ENCODE data around the gene PLB1. TPM values are rescaled to one million over a fixed set of nuclear protein-coding genes. Genes with fewer than 3 reads are reported as not detected.

Gene PLB1
- total and polyA plus RNA-seq, 4 experiments from 2014 or later: 0.38 to 0.91 (median 0.82) TPM

- intact Hi-C loops (cut with micrococcal nuclease): no loop called here
- Mint-ChIP-seq H3K27ac (no peak overlapping the region), H3K4me3 (no peak overlapping the region), H3K27me3 (no peaks in the 10 kb centered on the region), H3K4me1 (peaks cover 6 to 19% (median 16%) of the 10 kb centered on the region in 4 donors), H3K36me3 (no peaks in the 10 kb centered on the region), H3K9me3 (no peaks in the 10 kb centered on the region)
- Histone ChIP-seq H3K4me3 (ENCODE audit: low read length in 2 of 2) (no peak overlapping the region), H3K4me1 (ENCODE audit: insufficient read depth, low read length) (peaks cover 16% of the 10 kb centered on the region), H3K9me3 (ENCODE audit: control insufficient read depth in 1 of 2, low read length in 2 of 2) (no peaks in the 10 kb centered on the region), H3K27ac (ENCODE audit: low read depth, low read length) (no peak overlapping the region), H3K27me3 (ENCODE audit: insufficient read depth, low read length) (no peaks in the 10 kb centered on the region), H3K36me3 (ENCODE audit: insufficient read depth, low read length) (no peaks in the 10 kb centered on the region)
- CTCF ChIA-PET (ENCODE audit: partially characterized antibody): interaction anchor here (1.0 to 1.1 kb wide), 3 partner anchors 9 to 20 kb away, joined by 3 to 4 read pairs (median 3); no protein-coding TSS in a partner anchor
- POLR2A ChIA-PET (ENCODE audit: partially characterized antibody): no interaction called here
- no peak for DNase-seq
Observed at GRCh38 chr2:28601616-28602015, 105.8 kb downstream of the PLB1 start.

- Histone ChIP-seq H3K36me3 (ENCODE audit: insufficient read depth, low read length) (no peaks in the 10 kb centered on the region), H3K9me3 (ENCODE audit: control insufficient read depth in 1 of 2, low read length in 2 of 2) (no peaks in the 10 kb centered on the region), H3K27ac (ENCODE audit: low read depth, low read length) (no peak overlapping the region), H3K4me1 (ENCODE audit: insufficient read depth, low read length) (peaks cover 16% of the 10 kb centered on the region), H3K27me3 (ENCODE audit: insufficient read depth, low read length) (no peaks in the 10 kb centered on the region), H3K4me3 (ENCODE audit: low read length in 2 of 2) (no peak overlapping the region)
- no peak for DNase-seq
- no peak overlapping the region for H3K4me3 Mint-ChIP-seq
- ChIA-PET POLR2A (ENCODE audit: partially characterized antibody) (no interaction called here), CTCF (ENCODE audit: partially characterized antibody) (interaction anchor here (1.0 to 1.1 kb wide), 3 partner anchors 9 to 19 kb away, joined by 3 to 4 read pairs (median 3); no protein-coding TSS in a partner anchor)
- intact Hi-C loops (cut with micrococcal nuclease): no loop called here
- H3K27me3 Mint-ChIP-seq: no peaks in the 10 kb centered on the region
- H3K27ac Mint-ChIP-seq: peak overlapping the region in 2 of 7 donors; percentile 79 to 80
- peaks cover 6 to 19% (median 16%) of the 10 kb centered on the region in 4 donors for H3K4me1 Mint-ChIP-seq
- no peaks in the 10 kb centered on the region for H3K9me3 Mint-ChIP-seq
- no peaks in the 10 kb centered on the region for H3K36me3 Mint-ChIP-seq
Observed at GRCh38 chr2:28602136-28602660, 106.3 kb downstream of the PLB1 start.

GRCh38 chr2:28602751-28603639 is 107.1 kb downstream of the PLB1 start:
- Histone ChIP-seq H3K4me3 (ENCODE audit: low read length in 2 of 2) (no peak overlapping the region), H3K36me3 (ENCODE audit: insufficient read depth, low read length) (no peaks in the 10 kb centered on the region), H3K4me1 (ENCODE audit: insufficient read depth, low read length) (peaks cover 16% of the 10 kb centered on the region), H3K9me3 (ENCODE audit: control insufficient read depth in 1 of 2, low read length in 2 of 2) (no peaks in the 10 kb centered on the region), H3K27me3 (ENCODE audit: insufficient read depth, low read length) (no peaks in the 10 kb centered on the region), H3K27ac (ENCODE audit: low read depth, low read length) (no peak overlapping the region)
- POLR2A ChIA-PET (ENCODE audit: partially characterized antibody): interaction anchor here (1.0 to 2.0 kb wide), 3 partner anchors 8 to 148 kb away, joined by 5 to 10 read pairs (median 8); partner anchors contain the start of gene PPP1CB
- H3K27ac Mint-ChIP-seq: peak overlapping the region; percentile 39 to 91 (median 74)
- no peaks in the 10 kb centered on the region for H3K27me3 Mint-ChIP-seq
- CTCF ChIA-PET (ENCODE audit: partially characterized antibody): interaction anchor here (1.0 to 2.5 kb wide), 3 partner anchors 8 to 150 kb away, joined by 3 to 19 read pairs (median 4); no protein-coding TSS in a partner anchor
- H3K9me3 Mint-ChIP-seq: no peaks in the 10 kb centered on the region
- intact Hi-C loops (cut with micrococcal nuclease): no loop called here
- DNase-seq: no peak
- H3K4me1 Mint-ChIP-seq: peaks cover 6 to 19% (median 16%) of the 10 kb centered on the region in 4 donors
- H3K36me3 Mint-ChIP-seq: no peaks in the 10 kb centered on the region
- H3K4me3 Mint-ChIP-seq: no peak overlapping the region

- H3K36me3 ChIP-seq (ENCODE audit: insufficient read depth, low read length): no peaks in the 10 kb centered on the region
- DNase-seq: no peak
- H3K27me3 ChIP-seq (ENCODE audit: insufficient read depth, low read length): no peaks in the 10 kb centered on the region
- ChIA-PET CTCF (ENCODE audit: partially characterized antibody) (interaction anchor here (0.9 to 2.5 kb wide), 2 partner anchors 9 to 15 kb away, joined by 3 to 19 read pairs; no protein-coding TSS in a partner anchor), POLR2A (ENCODE audit: partially characterized antibody) (interaction anchor here (1.0 to 2.0 kb wide), 3 partner anchors 9 to 148 kb away, joined by 5 to 10 read pairs (median 8); partner anchors contain the start of gene PPP1CB)
- peaks cover 16% of the 10 kb centered on the region for H3K4me1 ChIP-seq (ENCODE audit: insufficient read depth, low read length)
- no peak overlapping the region for H3K4me3 ChIP-seq (ENCODE audit: low read length in 2 of 2)
- peaks cover 6 to 20% (median 16%) of the 10 kb centered on the region in 4 donors for H3K4me1 Mint-ChIP-seq
- H3K4me3 Mint-ChIP-seq: no peak overlapping the region
- intact Hi-C loops (cut with micrococcal nuclease): no loop called here
- no peaks in the 10 kb centered on the region for H3K27me3 Mint-ChIP-seq
- peak overlapping the region in 4 of 7 donors; percentile 42 to 90 (median 60) for H3K27ac Mint-ChIP-seq
- H3K36me3 Mint-ChIP-seq: no peaks in the 10 kb centered on the region
- H3K9me3 ChIP-seq (ENCODE audit: control insufficient read depth in 1 of 2, low read length in 2 of 2): no peaks in the 10 kb centered on the region
- no peaks in the 10 kb centered on the region for H3K9me3 Mint-ChIP-seq
- no peak overlapping the region for H3K27ac ChIP-seq (ENCODE audit: low read depth, low read length)
Observed at GRCh38 chr2:28603821-28604220, 108.0 kb downstream of the PLB1 start.

GRCh38 chr2:28604284-28604843 is 108.5 kb downstream of the PLB1 start:
- ChIA-PET CTCF (ENCODE audit: partially characterized antibody) (interaction anchor here (0.9 to 2.5 kb wide), 2 partner anchors 10 to 15 kb away, joined by 3 to 19 read pairs; no protein-coding TSS in a partner anchor), POLR2A (ENCODE audit: partially characterized antibody) (interaction anchor here (2.0 kb wide), 2 partner anchors 9 to 10 kb away, joined by 8 to 10 read pairs; no protein-coding TSS in a partner anchor)
- Histone ChIP-seq H3K27me3 (ENCODE audit: insufficient read depth, low read length) (no peaks in the 10 kb centered on the region), H3K27ac (ENCODE audit: low read depth, low read length) (no peak overlapping the region), H3K36me3 (ENCODE audit: insufficient read depth, low read length) (no peaks in the 10 kb centered on the region), H3K4me3 (ENCODE audit: low read length in 2 of 2) (no peak overlapping the region), H3K4me1 (ENCODE audit: insufficient read depth, low read length) (peaks cover 16% of the 10 kb centered on the region), H3K9me3 (ENCODE audit: control insufficient read depth in 1 of 2, low read length in 2 of 2) (no peaks in the 10 kb centered on the region)
- peaks cover 6 to 25% (median 19%) of the 10 kb centered on the region in 4 donors for H3K4me1 Mint-ChIP-seq
- no peaks in the 10 kb centered on the region for H3K27me3 Mint-ChIP-seq
- no peaks in the 10 kb centered on the region for H3K36me3 Mint-ChIP-seq
- intact Hi-C loops (cut with micrococcal nuclease): no loop called here
- DNase-seq: no peak
- no peaks in the 10 kb centered on the region for H3K9me3 Mint-ChIP-seq
- H3K27ac Mint-ChIP-seq: peak overlapping the region in 2 of 7 donors; percentile 46 to 90
- H3K4me3 Mint-ChIP-seq: no peak overlapping the region

- ChIA-PET POLR2A (ENCODE audit: partially characterized antibody) (interaction anchor here (1.0 to 2.9 kb wide), 4 partner anchors 10 to 145 kb away, joined by 3 to 7 read pairs (median 5); partner anchors contain the start of gene PPP1CB), CTCF (ENCODE audit: partially characterized antibody) (interaction anchor here (1.1 to 2.9 kb wide), 4 partner anchors 8 to 20 kb away, joined by 3 to 19 read pairs (median 4); no protein-coding TSS in a partner anchor)
- Histone ChIP-seq H3K27ac (ENCODE audit: low read depth, low read length) (no peak overlapping the region), H3K27me3 (ENCODE audit: insufficient read depth, low read length) (no peaks in the 10 kb centered on the region), H3K9me3 (ENCODE audit: control insufficient read depth in 1 of 2, low read length in 2 of 2) (no peaks in the 10 kb centered on the region), H3K36me3 (ENCODE audit: insufficient read depth, low read length) (no peaks in the 10 kb centered on the region), H3K4me3 (ENCODE audit: low read length in 2 of 2) (no peak overlapping the region), H3K4me1 (ENCODE audit: insufficient read depth, low read length) (peaks cover 16% of the 10 kb centered on the region)
- Mint-ChIP-seq H3K27ac (peak overlapping the region in 4 of 7 donors; percentile 64 to 84 (median 73)), H3K4me1 (peaks cover 8 to 45% (median 33%) of the 10 kb centered on the region in 4 donors), H3K36me3 (no peaks in the 10 kb centered on the region), H3K27me3 (no peaks in the 10 kb centered on the region), H3K4me3 (no peak overlapping the region), H3K9me3 (no peaks in the 10 kb centered on the region)
- intact Hi-C loops (cut with micrococcal nuclease): loop anchor here (2.0 kb wide), 1 partner anchor 14 kb away; no protein-coding TSS in a partner anchor
- no peak for DNase-seq
Observed at GRCh38 chr2:28606986-28607441, 111.2 kb downstream of the PLB1 start.

Data from CD4-positive, alpha-beta memory T cell (primary cell).